Renal cortex interstitium (tissue), 11 donors: Measurements from ENCODE around the gene ST3GAL5. TPM values are rescaled to one million over a fixed set of nuclear protein-coding genes. Genes with fewer than 3 reads are reported as not detected.

Source experiments
- DNase-seq, 11 donors: peaks; one replicate each; pipeline ENCODE4 v3.0.0-alpha.2; 2013; ENCODE audit warnings: low read depth in 9 of 11, low spot score in 4 of 11; ENCODE audit errors: extremely low read depth in 1 of 11
- polyA plus RNA-seq, 3 donors: library from polyadenylated mRNA; unstranded; fragments of 120-200 nt; gene quantifications; one replicate each; pipeline ENCODE4 v1.2.1, GENCODE V29; 2013; ENCODE audit not compliant: insufficient read length in 3 of 3

The ST3GAL5 gene
- polyA plus RNA-seq, 3 donors: 9.1 to 12.3 (median 10.1) TPM

DNA sequence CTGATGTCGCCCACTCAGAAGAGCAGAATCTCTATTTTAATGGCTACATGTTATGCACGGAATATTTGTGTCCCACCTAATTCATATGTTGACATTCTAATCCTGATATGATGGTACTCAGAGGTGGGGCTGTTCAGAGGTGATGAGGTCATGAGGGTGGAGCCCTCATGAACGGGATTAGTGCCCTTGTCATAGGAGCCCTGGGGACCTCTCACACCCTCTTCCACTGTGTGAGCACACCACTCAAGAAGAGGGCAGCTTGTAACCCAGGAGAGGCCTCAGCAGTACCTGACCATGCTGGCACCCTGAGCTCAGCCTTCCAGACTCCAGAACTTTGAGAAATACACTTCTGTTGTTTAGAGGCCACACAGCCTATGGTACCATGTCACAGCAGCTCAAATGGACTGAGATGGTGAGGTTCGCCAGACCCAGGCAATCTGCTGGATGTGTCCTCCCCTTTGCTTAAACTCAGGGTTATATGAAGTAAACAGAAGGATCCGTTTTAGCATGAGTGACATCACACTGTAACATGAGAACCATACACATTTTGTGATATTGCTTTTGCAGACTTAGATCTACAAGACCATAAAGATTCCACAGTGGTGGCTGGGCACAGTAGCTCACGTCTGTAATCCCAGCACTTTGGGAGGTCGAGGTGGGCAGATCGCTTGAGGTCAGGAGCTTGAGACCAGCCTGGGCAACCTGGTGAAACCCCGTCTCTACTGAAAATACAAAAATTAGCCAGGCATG lies 86.3 kb downstream of the ST3GAL5 start:
- DNase-seq: no peak

- no peak for DNase-seq
Observed at GRCh38 chr2:85801871-85802270, 86.9 kb downstream of the ST3GAL5 start.

DNA sequence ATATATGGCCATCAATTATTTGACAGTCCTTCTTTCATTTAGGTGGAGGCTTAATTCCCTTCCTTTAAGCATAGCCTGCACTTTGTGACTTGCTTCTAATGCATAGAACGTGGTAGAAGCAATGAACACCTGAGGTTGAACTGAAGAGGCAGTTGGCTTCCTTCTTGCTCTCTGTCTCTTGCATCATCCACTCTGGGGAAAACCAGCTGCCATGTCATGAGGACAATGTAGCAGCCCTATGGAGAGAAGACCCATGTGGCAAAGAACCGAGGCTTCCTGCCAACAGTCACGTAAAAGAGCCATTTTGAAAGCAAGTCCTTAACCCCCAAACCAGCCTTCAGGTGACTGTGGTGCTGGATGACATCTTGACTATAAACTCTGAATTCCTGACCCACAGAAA lies 88.2 kb downstream of the ST3GAL5 start:
- no peak for DNase-seq

- DNase-seq: no peak
Observed at GRCh38 chr2:85799215-85799956, 89.4 kb downstream of the ST3GAL5 start.

DNA sequence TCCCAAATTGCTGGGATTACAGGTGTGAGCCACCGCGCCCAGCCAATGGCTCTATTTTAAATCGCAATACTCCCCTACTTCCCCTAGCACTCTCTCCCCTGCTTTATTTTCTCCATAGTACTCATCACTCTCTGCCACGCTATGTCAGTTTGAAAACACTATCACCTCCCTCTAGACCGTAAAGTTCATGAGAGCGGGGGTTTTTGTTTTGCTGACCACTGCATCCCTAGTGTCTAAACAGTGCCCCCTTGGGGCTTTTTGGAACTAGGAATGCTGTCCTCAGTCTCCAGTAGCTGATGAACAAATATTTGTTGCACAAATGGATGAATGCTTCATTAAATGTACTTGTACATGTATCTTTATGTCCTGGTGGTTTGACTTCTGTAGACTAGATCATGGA lies 90.9 kb downstream of the ST3GAL5 start:
- peak in 1 of 11 donors; percentile 40 for DNase-seq

DNA sequence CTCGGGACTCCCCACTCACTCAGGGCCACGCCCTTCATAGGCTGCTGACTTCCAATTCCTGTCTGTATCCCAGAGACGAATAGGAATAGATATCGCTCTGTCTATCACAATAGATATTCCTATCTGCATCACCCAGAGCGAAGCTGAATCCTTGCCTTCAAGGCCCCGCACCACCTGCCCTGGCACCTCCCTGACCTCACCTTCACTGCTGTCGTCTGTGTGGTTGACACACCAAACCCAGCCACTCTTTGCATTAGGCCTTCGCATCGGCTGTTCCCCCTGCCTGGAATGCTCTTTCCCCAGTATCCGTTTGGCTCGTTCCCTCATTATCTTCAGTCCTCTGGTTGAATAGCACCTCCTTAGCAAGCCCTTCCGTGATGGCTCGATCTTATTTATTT lies 91.5 kb downstream of the ST3GAL5 start:
- no peak for DNase-seq

GRCh38 chr2:85796341-85797262 lies 92.2 kb downstream of the ST3GAL5 start:
- DNase-seq: no peak

DNA sequence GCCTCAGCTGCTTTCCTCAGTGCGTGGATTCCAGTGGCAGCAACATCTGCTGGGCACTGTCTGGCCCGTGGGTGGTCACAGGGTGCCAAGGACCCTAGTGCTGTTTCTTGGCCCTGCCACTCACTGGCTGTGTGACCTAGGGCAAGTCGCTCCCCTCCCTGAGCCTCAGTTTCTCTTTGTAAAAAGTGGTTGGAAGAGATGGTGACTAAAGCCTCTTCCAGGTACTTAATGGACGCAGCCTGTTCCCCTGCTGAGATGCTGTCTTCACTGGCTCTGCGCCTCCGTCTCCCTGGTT lies 92.8 kb downstream of the ST3GAL5 start:
- no peak for DNase-seq

- DNase-seq: no peak
Observed at GRCh38 chr2:85795331-85796045, 93.3 kb downstream of the ST3GAL5 start.

DNA sequence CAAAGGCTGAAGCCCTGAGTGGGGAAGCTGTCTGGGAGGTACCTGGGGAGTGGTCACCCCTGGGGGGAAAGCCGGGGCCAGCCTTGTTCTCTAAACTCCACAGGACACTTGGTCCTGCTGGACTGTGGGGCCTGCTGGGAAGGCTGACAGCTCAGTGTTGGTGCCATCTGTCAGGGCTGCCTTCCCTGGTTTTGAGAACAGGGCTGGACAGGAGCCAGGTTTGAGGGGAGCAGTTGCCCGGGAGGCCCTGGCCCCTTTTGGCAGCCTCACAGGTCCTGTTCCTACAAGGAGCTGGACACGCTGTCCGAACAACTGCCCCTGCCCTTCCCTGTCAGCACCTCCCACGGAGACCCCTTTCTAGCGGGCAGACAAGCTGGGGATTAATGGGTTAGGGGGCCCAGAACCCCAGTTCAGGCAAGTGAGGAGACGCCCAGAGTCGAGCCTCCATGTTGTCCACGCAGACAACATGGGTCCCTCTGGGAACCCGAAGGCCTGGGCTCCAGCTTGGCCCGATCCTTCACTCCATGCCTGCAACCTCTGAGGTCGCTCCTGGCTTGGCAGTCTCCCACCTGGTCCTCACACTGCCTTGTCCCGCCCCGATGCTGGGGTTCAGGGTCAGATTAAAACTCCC lies 94.2 kb downstream of the ST3GAL5 start:
- no peak for DNase-seq

DNA sequence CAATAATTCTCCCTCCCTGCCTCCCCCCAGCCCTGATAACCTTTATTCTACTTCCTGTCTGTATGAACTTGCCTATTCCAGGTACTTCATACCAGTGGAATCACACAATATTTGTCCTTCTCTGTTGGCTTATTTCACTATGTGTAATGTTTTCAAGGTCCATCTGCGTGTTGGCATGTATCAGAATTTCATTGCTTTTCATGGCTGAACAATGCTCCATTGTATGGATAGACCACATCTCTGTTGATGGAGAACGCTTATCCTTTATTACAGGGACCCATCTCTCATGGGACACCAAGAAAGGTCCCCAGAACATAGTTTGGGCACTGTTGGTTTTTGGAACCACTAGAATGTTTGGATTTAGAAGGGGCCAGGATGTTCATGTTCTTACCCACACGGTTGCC lies 94.8 kb downstream of the ST3GAL5 start:
- DNase-seq: no peak

GRCh38 chr2:85793584-85793983 lies 95.2 kb downstream of the ST3GAL5 start:
- DNase-seq: no peak

GRCh38 chr2:85792783-85793441 lies 95.9 kb downstream of the ST3GAL5 start:
- no peak for DNase-seq

- DNase-seq: no peak
Observed at GRCh38 chr2:85791704-85792565, 96.9 kb downstream of the ST3GAL5 start.

GRCh38 chr2:85790499-85791188 lies 98.1 kb downstream of the ST3GAL5 start:
- DNase-seq: no peak

- DNase-seq: no peak
Observed at GRCh38 chr2:85790032-85790431, 98.8 kb downstream of the ST3GAL5 start.

DNA sequence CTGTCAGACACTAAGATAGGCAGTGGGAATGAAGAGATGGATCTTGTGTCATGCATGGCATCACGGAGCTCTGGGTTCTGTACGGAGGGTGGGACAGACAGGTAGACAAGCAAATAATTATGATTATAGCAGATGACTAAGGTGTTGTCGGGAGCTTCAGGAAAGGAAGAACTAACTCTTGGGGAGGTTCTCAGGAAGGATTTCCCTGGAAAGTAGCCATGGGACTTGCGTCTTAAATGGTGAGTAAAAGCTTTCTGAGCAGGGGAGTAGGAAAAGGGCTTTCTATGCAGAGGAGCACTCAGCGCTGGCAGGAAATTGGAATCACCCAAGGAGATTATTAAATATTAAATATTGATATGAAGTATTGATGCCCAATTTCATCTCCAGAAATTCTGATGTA lies 99.5 kb downstream of the ST3GAL5 start:
- DNase-seq: no peak
